K562 (cell line): ENCODE results near the gene PPP1R3G. TPM values are rescaled to one million over a fixed set of nuclear protein-coding genes. Genes with fewer than 3 reads are reported as not detected.

Experiments used
- ATAC-seq: fragments of 200-7000 bp; cut with Tn5 transposase; 3 replicates; pipeline ENCODE4 v1.9.1; 2020; ENCODE audit warnings: moderate library complexity
- BruUV-seq: library from RNA; stranded (reverse); fragments of 400-500 nt; replicated peaks from 2 replicates; lab custom pipeline; 2021; lab: Mats Ljungman, UMichigan
- CTCF ChIA-PET: fragments of 300-600 bp; formaldehyde crosslinking; extraction: SDS; loops from one replicate; lab custom pipeline; 2021; ENCODE audit warnings: low intra/inter-chr PET ratio; lab: Yijun Ruan, JAX
- POLR2A ChIA-PET: fragments of 300-600, 350-650 bp; sonication (Branson Sonifier 250); formaldehyde crosslinking; extraction: SDS; loops from one replicate; lab custom pipeline; 2021; ENCODE audit warnings: antibody characterized with exemption, inconsistent platforms; lab: Yijun Ruan, JAX
- DNase-seq, 4 experiments: peaks; one replicate each; pipeline versions ENCODE4 v3.0.0 to v3.0.0-alpha.2; 2011 to 2018; ENCODE audit warnings: low spot score in 3 of 4, mixed read lengths in 3 of 4; ENCODE audit errors: extremely low read depth in 1 of 4
- FAIRE-seq: peaks from 2 replicates; lab custom pipeline; 2011; peaks lifted over from hg19 to GRCh38; lab: Jason Lieb, UNC
- H2AFZ ChIP-seq: 2 replicates; pipeline ENCODE4 v1.6.0; 2011; ENCODE audit warnings: low read depth, low read length, control low read depth, inconsistent platforms
- H3K27ac ChIP-seq: fragments of 200-600 bp; 3 replicates; pipeline ENCODE4 v1.8.0; 2011; ENCODE audit warnings: low read depth, mild to moderate bottlenecking, control low read depth, inconsistent platforms, low read length, moderate library complexity, mixed read lengths; ENCODE audit errors: extremely low read depth
- H3K27me3 ChIP-seq, 2 experiments: fragments of 300-600 bp in 1 of 2; 2 replicates in 1 of 2; 3 replicates in 1 of 2; pipeline versions ENCODE4 v1.6.0 to v1.8.0; 2011; ENCODE audit warnings: inconsistent platforms in 2 of 2, low read length in 2 of 2, mild to moderate bottlenecking in 1 of 2, mixed read lengths in 1 of 2, moderate library complexity in 1 of 2; ENCODE audit not compliant: control insufficient read depth in 2 of 2, insufficient read depth in 2 of 2
- H3K36me3 ChIP-seq: fragments of 300-600 bp; 3 replicates; pipeline ENCODE4 v1.8.0; 2011; ENCODE audit warnings: mild to moderate bottlenecking, low read length, inconsistent platforms; ENCODE audit not compliant: control insufficient read depth, insufficient read depth
- H3K4me1 ChIP-seq, 2 experiments: fragments of 200-600 bp in 1 of 2; replicated peaks in 1 of 2; 2 replicates in 1 of 2; 3 replicates in 1 of 2; pipeline versions ENCODE4 v1.5.1 to v1.8.0; 2011; ENCODE audit warnings: inconsistent platforms in 2 of 2, low read length in 2 of 2, mild to moderate bottlenecking in 1 of 2, mixed read lengths in 1 of 2, moderate library complexity in 1 of 2; ENCODE audit not compliant: control insufficient read depth in 2 of 2, insufficient read depth in 2 of 2
- H3K4me2 ChIP-seq: 2 replicates; pipeline ENCODE4 v1.6.1; 2011; ENCODE audit warnings: low read length, control low read depth, inconsistent platforms, mixed read lengths; ENCODE audit not compliant: insufficient read depth
- H3K4me3 ChIP-seq: fragments of 200-600 bp; sonication (generic), shearing (Covaris generic); 2 replicates; pipeline ENCODE4 v1.5.1; 2016; ENCODE audit warnings: control low read depth, inconsistent platforms
- H3K79me2 ChIP-seq: fragments of 200-600 bp; 3 replicates; pipeline ENCODE4 v1.8.0; 2011; ENCODE audit warnings: low read length, inconsistent platforms; ENCODE audit not compliant: control insufficient read depth, insufficient read depth
- H3K9ac ChIP-seq, 2 experiments: 2 replicates each; pipeline versions ENCODE4 v1.6.0 to v1.6.1; 2011; ENCODE audit warnings: low read depth in 2 of 2, low read length in 2 of 2, control low read depth in 1 of 2, inconsistent platforms in 1 of 2, mild to moderate bottlenecking in 1 of 2, mixed read lengths in 1 of 2; ENCODE audit not compliant: insufficient read depth in 1 of 2
- H3K9me1 ChIP-seq: one replicate; pipeline ENCODE4 v1.6.0; 2011; ENCODE audit warnings: inconsistent platforms, mild to moderate bottlenecking, low read length, moderate library complexity; ENCODE audit not compliant: control insufficient read depth, insufficient read depth
- H3K9me3 ChIP-seq: replicated peaks from 2 replicates; pipeline ENCODE4 v1.5.1; 2011; ENCODE audit warnings: low read depth, low read length, inconsistent platforms; ENCODE audit not compliant: control insufficient read depth, insufficient read depth
- H4K20me1 ChIP-seq: replicated peaks from 2 replicates; pipeline ENCODE4 v1.6.1; 2011; ENCODE audit warnings: low read length, inconsistent platforms, mixed read lengths; ENCODE audit not compliant: control insufficient read depth, insufficient read depth
- HEY1 ChIP-seq: fragments of 250-450 bp; sonication (Bioruptor Pico); IDR thresholded peaks from 2 replicates; pipeline ENCODE4 v1.5.0; 2020; ENCODE audit warnings: mild to moderate bottlenecking, moderate library complexity, borderline replicate concordance
- KAT2B ChIP-seq: IDR thresholded peaks from one replicate; pipeline ENCODE4 v1.6.1; 2012; ENCODE audit warnings: low read depth, mild to moderate bottlenecking, control low read depth, inconsistent platforms, low read length, moderate library complexity
- LCOR ChIP-seq: sonication (generic); formaldehyde crosslinking; IDR thresholded peaks from 2 replicates; pipeline ENCODE4 v1.8.0; 2022; ENCODE audit warnings: mild to moderate bottlenecking, missing genetic modification reagents
- PHF8 ChIP-seq: fragments of 200-600 bp; sonication (generic); IDR thresholded peaks from 2 replicates; pipeline ENCODE4 v1.6.1; 2012; ENCODE audit warnings: mixed run types, mild to moderate bottlenecking, inconsistent platforms, low read length, moderate library complexity, borderline replicate concordance
- ZNF143 ChIP-seq: sonication (generic); formaldehyde crosslinking; IDR thresholded peaks from 2 replicates; pipeline ENCODE4 v1.9.0; 2022; ENCODE audit warnings: mild to moderate bottlenecking, missing genetic modification reagents
- ZNF174 ChIP-seq: fragments of 250-450 bp; sonication (Bioruptor Pico); IDR thresholded peaks from 2 replicates; pipeline ENCODE4 v1.4.0; 2020; ENCODE audit warnings: mild to moderate bottlenecking
- ZNF217 ChIP-seq: sonication (generic); formaldehyde crosslinking; IDR thresholded peaks from 2 replicates; pipeline ENCODE4 v1.8.0; 2022; ENCODE audit warnings: mild to moderate bottlenecking, missing genetic modification reagents
- ZNF431 ChIP-seq: sonication (generic); formaldehyde crosslinking; IDR thresholded peaks from 2 replicates; pipeline ENCODE4 v1.8.0; 2022; ENCODE audit warnings: mild to moderate bottlenecking, missing genetic modification reagents
- WGBS: fragments of 100-300 bp; shearing (Covaris generic); methylation state at CpG from one replicate; pipeline ENCODE4 v1.1.6; 2016; ENCODE audit warnings: low coverage, mixed read lengths; ENCODE audit not compliant: insufficient coverage; ENCODE audit errors: missing lambda C conversion rate; 5-methylcytosine and 5-hydroxymethylcytosine counted together
- in situ Hi-C: fragments of 300-500 bp; cut with MboI; formaldehyde crosslinking; loops from 4 replicates; pipeline ENCODE4 v1.15.0; 2018; ENCODE audit warnings: inconsistent platforms, mixed read lengths
- intact Hi-C: fragments of 100-400 bp; cut with micrococcal nuclease; formaldehyde crosslinking; loops from 2 replicates; pipeline ENCODE4 v1.14.2; 2022
- polyA plus RNA-seq, 8 experiments: library from polyadenylated mRNA; depleted of rRNA in 4 of 8; stranded (reverse) in 5 of 8; unstranded in 3 of 8; fragments of >200 nt; fragmentation: Nextera tagmentation in 2 of 8; fragmentation: Illumina TruSeq in 1 of 8; extraction: Ambion mirVana in 2 of 8; extraction: Trizol in 1 of 8; gene quantifications; 2 replicates each; pipeline versions ENCODE4 v1.2.1 to v1.2.3, GENCODE V29; 2011 to 2014; ENCODE audit warnings: inconsistent platforms in 1 of 8, missing spikeins in 1 of 8
- total RNA-seq, 7 experiments: library from RNA; depleted of rRNA in 6 of 7; stranded (reverse); fragments of >200 nt in 6 of 7; fragmentation: Illumina TruSeq in 2 of 7; extraction: Trizol in 2 of 7; gene quantifications; 2 replicates each; pipeline versions ENCODE4 v1.2.1 to v1.2.3, GENCODE V29; 2011 to 2021; ENCODE audit warnings: low replicate concordance in 1 of 7
- TF ChIP-seq, protein P1 (sequence below), 2 experiments: IDR thresholded peaks in 1 of 2; conservative IDR thresholded peaks in 1 of 2; 2 replicates each; pipeline ENCODE4 v1.6.1; 2016; ENCODE audit warnings: low read depth in 2 of 2, mild to moderate bottlenecking in 1 of 2, missing compliant biosample characterization in 1 of 2, missing genetic modification characterization in 1 of 2, moderate library complexity in 1 of 2
- TF ChIP-seq, protein P2 (sequence below): fragments of 150-350 bp; IDR thresholded peaks from 2 replicates; pipeline ENCODE4 v1.6.1; 2014; ENCODE audit warnings: low read depth, mild to moderate bottlenecking, low read length, borderline replicate concordance
- TF ChIP-seq, protein P3 (sequence below): fragments of 250-450 bp; sonication (Bioruptor Pico); IDR thresholded peaks from 2 replicates; pipeline ENCODE4 v1.5.0; 2021; ENCODE audit warnings: mild to moderate bottlenecking, borderline replicate concordance

Gene PPP1R3G
- total and polyA plus RNA-seq, 9 of the 15 experiments (the other 6 are each of a cell fraction or from before 2014, with no cell fraction given) = 0.01 to 0.13 (median 0.01) TPM; not detected in 4

DNA sequence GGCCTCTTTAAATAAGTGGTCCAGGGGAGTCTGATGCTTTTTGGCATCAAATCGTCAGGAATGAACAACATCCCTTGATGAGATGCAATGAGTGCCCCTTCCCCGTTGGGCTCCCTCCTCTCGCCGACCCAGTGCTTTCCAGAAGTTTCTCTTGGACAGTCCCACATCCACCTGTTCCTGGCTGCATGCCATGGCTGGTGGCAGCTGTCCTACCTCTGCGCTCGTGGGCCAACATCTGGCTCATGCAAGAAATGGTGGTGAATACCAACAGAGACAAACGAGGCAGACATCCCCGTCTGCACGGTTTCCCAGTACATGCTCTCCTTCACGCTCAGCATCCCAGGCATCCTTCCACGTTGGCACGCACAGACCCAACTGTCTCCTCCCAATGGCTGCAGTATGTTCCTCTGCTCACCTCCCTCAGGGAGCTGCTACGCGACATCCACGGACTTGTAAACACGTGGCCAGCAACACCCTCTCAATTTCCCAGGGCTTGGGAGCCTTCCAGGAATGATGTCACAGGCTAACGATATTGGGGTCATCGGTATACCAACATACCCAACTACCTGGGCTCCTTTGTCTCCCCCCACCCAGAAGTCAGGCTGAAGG is 37.5 kb downstream of the PPP1R3G start:
- intact Hi-C loops = no loop called here
- BruUV-seq = no TSS peak
- CTCF ChIA-PET = no interaction called here
- no peak for DNase-seq
- H3K27ac ChIP-seq = no peak overlapping the region
- ATAC-seq = no peak
- H2AFZ ChIP-seq = no peak overlapping the region
- no peak overlapping the region for H3K4me3 ChIP-seq
- H3K9me1 ChIP-seq = peaks cover 2% of the 10 kb centered on the region
- no peaks in the 10 kb centered on the region for H3K9me3 ChIP-seq
- H3K4me1 ChIP-seq = peaks cover 9 to 13% of the 10 kb centered on the region in 2 experiments; a peak in 4 of 5 replicates
- H3K36me3 ChIP-seq = no peaks in the 10 kb centered on the region
- H3K79me2 ChIP-seq = no peaks in the 10 kb centered on the region
- 87% methylated on average over 18 of the region's 18 CpGs for WGBS
- in situ Hi-C loops = no loop called here
- H3K27me3 ChIP-seq = no peaks in the 10 kb centered on the region
- no peak overlapping the region for H3K4me2 ChIP-seq
- POLR2A ChIA-PET = interaction anchor here (0.5 to 1.3 kb wide), 2 partner anchors 25 to 362 kb away, joined by 3 read pairs; no protein-coding TSS in a partner anchor
- no peak overlapping the region for H3K9ac ChIP-seq
- no peak for FAIRE-seq
- 0 out of 2 replicates have a peak, but pooled peaks cover 3% of the 10 kb centered on the region for H4K20me1 ChIP-seq
- TF ChIP-seq ZNF174 (CRISPR knock-in tag) (no peak), ZNF217 (CRISPR knock-in tag) (no peak), ZNF431 (CRISPR knock-in tag) (no peak), ZNF143 (CRISPR knock-in tag) (no peak), LCOR (CRISPR knock-in tag) (no peak), PHF8 (no peak), KAT2B (no peak), HEY1 (CRISPR knock-in tag) (no peak)
- TF ChIP-seq, protein P1, sequence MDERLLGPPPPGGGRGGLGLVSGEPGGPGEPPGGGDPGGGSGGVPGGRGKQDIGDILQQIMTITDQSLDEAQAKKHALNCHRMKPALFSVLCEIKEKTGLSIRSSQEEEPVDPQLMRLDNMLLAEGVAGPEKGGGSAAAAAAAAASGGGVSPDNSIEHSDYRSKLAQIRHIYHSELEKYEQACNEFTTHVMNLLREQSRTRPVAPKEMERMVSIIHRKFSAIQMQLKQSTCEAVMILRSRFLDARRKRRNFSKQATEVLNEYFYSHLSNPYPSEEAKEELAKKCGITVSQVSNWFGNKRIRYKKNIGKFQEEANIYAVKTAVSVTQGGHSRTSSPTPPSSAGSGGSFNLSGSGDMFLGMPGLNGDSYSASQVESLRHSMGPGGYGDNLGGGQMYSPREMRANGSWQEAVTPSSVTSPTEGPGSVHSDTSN (CRISPR knock-in tag; IDR thresholded peaks at IDR 0.05; ENCODE audit: low read depth) = no peak
- TF ChIP-seq, protein P1 (tag; conservative IDR thresholded peaks at IDR 0.05; ENCODE audit: low read depth) = no peak
- TF ChIP-seq, protein P2, sequence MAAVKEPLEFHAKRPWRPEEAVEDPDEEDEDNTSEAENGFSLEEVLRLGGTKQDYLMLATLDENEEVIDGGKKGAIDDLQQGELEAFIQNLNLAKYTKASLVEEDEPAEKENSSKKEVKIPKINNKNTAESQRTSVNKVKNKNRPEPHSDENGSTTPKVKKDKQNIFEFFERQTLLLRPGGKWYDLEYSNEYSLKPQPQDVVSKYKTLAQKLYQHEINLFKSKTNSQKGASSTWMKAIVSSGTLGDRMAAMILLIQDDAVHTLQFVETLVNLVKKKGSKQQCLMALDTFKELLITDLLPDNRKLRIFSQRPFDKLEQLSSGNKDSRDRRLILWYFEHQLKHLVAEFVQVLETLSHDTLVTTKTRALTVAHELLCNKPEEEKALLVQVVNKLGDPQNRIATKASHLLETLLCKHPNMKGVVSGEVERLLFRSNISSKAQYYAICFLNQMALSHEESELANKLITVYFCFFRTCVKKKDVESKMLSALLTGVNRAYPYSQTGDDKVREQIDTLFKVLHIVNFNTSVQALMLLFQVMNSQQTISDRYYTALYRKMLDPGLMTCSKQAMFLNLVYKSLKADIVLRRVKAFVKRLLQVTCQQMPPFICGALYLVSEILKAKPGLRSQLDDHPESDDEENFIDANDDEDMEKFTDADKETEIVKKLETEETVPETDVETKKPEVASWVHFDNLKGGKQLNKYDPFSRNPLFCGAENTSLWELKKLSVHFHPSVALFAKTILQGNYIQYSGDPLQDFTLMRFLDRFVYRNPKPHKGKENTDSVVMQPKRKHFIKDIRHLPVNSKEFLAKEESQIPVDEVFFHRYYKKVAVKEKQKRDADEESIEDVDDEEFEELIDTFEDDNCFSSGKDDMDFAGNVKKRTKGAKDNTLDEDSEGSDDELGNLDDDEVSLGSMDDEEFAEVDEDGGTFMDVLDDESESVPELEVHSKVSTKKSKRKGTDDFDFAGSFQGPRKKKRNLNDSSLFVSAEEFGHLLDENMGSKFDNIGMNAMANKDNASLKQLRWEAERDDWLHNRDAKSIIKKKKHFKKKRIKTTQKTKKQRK = no peak
- TF ChIP-seq, protein P3, sequence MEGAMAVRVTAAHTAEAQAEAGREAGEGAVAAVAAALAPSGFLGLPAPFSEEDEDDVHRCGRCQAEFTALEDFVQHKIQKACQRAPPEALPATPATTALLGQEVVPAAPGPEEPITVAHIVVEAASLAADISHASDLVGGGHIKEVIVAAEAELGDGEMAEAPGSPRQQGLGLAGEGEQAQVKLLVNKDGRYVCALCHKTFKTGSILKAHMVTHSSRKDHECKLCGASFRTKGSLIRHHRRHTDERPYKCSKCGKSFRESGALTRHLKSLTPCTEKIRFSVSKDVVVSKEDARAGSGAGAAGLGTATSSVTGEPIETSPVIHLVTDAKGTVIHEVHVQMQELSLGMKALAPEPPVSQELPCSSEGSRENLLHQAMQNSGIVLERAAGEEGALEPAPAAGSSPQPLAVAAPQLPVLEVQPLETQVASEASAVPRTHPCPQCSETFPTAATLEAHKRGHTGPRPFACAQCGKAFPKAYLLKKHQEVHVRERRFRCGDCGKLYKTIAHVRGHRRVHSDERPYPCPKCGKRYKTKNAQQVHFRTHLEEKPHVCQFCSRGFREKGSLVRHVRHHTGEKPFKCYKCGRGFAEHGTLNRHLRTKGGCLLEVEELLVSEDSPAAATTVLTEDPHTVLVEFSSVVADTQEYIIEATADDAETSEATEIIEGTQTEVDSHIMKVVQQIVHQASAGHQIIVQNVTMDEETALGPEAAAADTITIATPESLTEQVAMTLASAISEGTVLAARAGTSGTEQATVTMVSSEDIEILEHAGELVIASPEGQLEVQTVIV (CRISPR knock-in tag) = no peak
